ENCODE measurements around the gene TBC1D2B.
"Not testable (repeated sequence)": the region's sequence is repeated elsewhere in the genome, so short reads cannot be mapped to it uniquely, and the experiment has no call there.

TBC1D2B gene

GRCh38 chr15:77991029-77991406 is 86.5 kb downstream of the TBC1D2B start:
- TF ChIP-seq CTCF (IDR thresholded peaks at IDR 0.05; ENCODE audit: insufficient read depth, low read length) (no peak), SPI1 (IDR thresholded peaks at IDR 0.05; ENCODE audit: borderline replicate concordance, low read depth) (no peak), REST (IDR thresholded peaks at IDR 0.05; ENCODE audit: insufficient replicate concordance, low read depth) (no peak)
- Histone ChIP-seq H3K27me3 (ENCODE audit: insufficient read depth, poor library complexity, severe bottlenecking) (no peaks in the 10 kb centered on the region), H3K27ac (replicated peaks) (no peak overlapping the region), H3K4me3 (replicated peaks; ENCODE audit: insufficient read depth, low read length) (no peak overlapping the region)
- DNase-seq (ENCODE audit: low read depth in 1 of 2, low spot score in 1 of 2) = no peak

- DNase-seq (ENCODE audit: low read depth in 1 of 2, low spot score in 1 of 2) = no peak
- Histone ChIP-seq H3K27me3 (ENCODE audit: insufficient read depth, poor library complexity, severe bottlenecking) (no peaks in the 10 kb centered on the region), H3K27ac (replicated peaks) (no peak overlapping the region), H3K4me3 (replicated peaks; ENCODE audit: insufficient read depth, low read length) (no peak overlapping the region)
- no peak for TF ChIP-seq REST (IDR thresholded peaks at IDR 0.05; ENCODE audit: insufficient replicate concordance, low read depth)
- no peak for TF ChIP-seq CTCF (IDR thresholded peaks at IDR 0.05; ENCODE audit: insufficient read depth, low read length)
- no peak for TF ChIP-seq SPI1 (IDR thresholded peaks at IDR 0.05; ENCODE audit: borderline replicate concordance, low read depth)
- TF ChIP-seq POLR2AphosphoS5 (IDR thresholded peaks at IDR 0.05; ENCODE audit: low read depth) = no peak
- TF ChIP-seq GABPA (IDR thresholded peaks at IDR 0.05; ENCODE audit: low read depth) = no peak
These were observed 88.0 kb downstream of the TBC1D2B start for GRCh38 chr15:77989296-77990143.

- H3K27me3 ChIP-seq (ENCODE audit: insufficient read depth, poor library complexity, severe bottlenecking) = peaks cover 3% of the 10 kb centered on the region
- H3K27ac ChIP-seq (replicated peaks) = no peak overlapping the region
- TF ChIP-seq POLR2AphosphoS5 (IDR thresholded peaks at IDR 0.05; ENCODE audit: low read depth) (0 out of 2 replicates have a peak, but pooled peaks have one; percentile 13), CTCF (IDR thresholded peaks at IDR 0.05; ENCODE audit: insufficient read depth, low read length) (no peak)
- H3K4me3 ChIP-seq (replicated peaks; ENCODE audit: insufficient read depth, low read length) = no peak overlapping the region
- DNase-seq (ENCODE audit: low read depth in 1 of 2, low spot score in 1 of 2) = no peak
These were observed 88.9 kb downstream of the TBC1D2B start for GRCh38 chr15:77988347-77989295.

GRCh38 chr15:77987765-77988136 is 89.8 kb downstream of the TBC1D2B start:
- not testable (repeated sequence) for H3K4me3 ChIP-seq (replicated peaks; ENCODE audit: insufficient read depth, low read length); DNase-seq (ENCODE audit: low read depth in 1 of 2, low spot score in 1 of 2); H3K27me3 ChIP-seq (ENCODE audit: insufficient read depth, poor library complexity, severe bottlenecking); H3K27ac ChIP-seq (replicated peaks)

All from HL-60 (cell line).